ENCODE data around the gene MLLT1.
A peak's percentile ranks its signal among the peaks of the same experiment; 100 is the strongest.

MLLT1 gene

GRCh38 chr19:6221878-6222746, 57.7 kb downstream of the MLLT1 start:
- DNase-seq (ENCODE audit: low read depth), result no peak

- no peak for DNase-seq (ENCODE audit: low read depth)
Observed at GRCh38 chr19:6221220-6221877, 58.4 kb downstream of the MLLT1 start.

- DNase-seq (ENCODE audit: low read depth), result no peak
Observed at GRCh38 chr19:6220385-6221191, 59.2 kb downstream of the MLLT1 start.

- no peak for DNase-seq (ENCODE audit: low read depth)
Observed at GRCh38 chr19:6219586-6220290, 60.0 kb downstream of the MLLT1 start.

- no peak for DNase-seq (ENCODE audit: low read depth)
Observed at GRCh38 chr19:6219147-6219525, 60.6 kb downstream of the MLLT1 start.

GRCh38 chr19:6218491-6219146, 61.2 kb downstream of the MLLT1 start:
- peak; percentile 65 for DNase-seq (ENCODE audit: low read depth)

- DNase-seq (ENCODE audit: low read depth), result no peak
Observed at GRCh38 chr19:6217752-6218334, 61.9 kb downstream of the MLLT1 start.

GRCh38 chr19:6216996-6217751, 62.6 kb downstream of the MLLT1 start:
- no peak for DNase-seq (ENCODE audit: low read depth)

- DNase-seq (ENCODE audit: low read depth), result no peak
Observed at GRCh38 chr19:6216236-6216995, 63.4 kb downstream of the MLLT1 start.

- DNase-seq (ENCODE audit: low read depth), result no peak
Observed at GRCh38 chr19:6215701-6216235, 64.0 kb downstream of the MLLT1 start.

GRCh38 chr19:6214881-6215541, 64.8 kb downstream of the MLLT1 start:
- no peak for DNase-seq (ENCODE audit: low read depth)

- DNase-seq (ENCODE audit: low read depth), result no peak
Observed at GRCh38 chr19:6213696-6214641, 65.8 kb downstream of the MLLT1 start.

- DNase-seq (ENCODE audit: low read depth), result no peak
Observed at GRCh38 chr19:6213266-6213595, 66.5 kb downstream of the MLLT1 start.

GRCh38 chr19:6212403-6213265, 67.1 kb downstream of the MLLT1 start:
- no peak for DNase-seq (ENCODE audit: low read depth)

- no peak for DNase-seq (ENCODE audit: low read depth)
Observed at GRCh38 chr19:6211632-6212402, 68.0 kb downstream of the MLLT1 start.

All from T follicular helper cell (primary cell).